Esophagus squamous epithelium (tissue), 5 donors: Measurements from ENCODE around the gene CHN2. TPM values are rescaled to one million over a fixed set of nuclear protein-coding genes. Genes with fewer than 3 reads are reported as not detected.

Experiments used
- DNase-seq: peaks from one replicate; lab custom pipeline; 2025; lab: John Stamatoyannopoulos, UW
- H3K27ac ChIP-seq, 4 donors: fragments of 200-600 bp; sonication (generic); one replicate each; pipeline ENCODE4 v1.5.1; 2016 to 2019; ENCODE audit warnings: mild to moderate bottlenecking in 1 of 4
- H3K27me3 ChIP-seq, 4 donors: fragments of 200-600 bp; sonication (generic); 1 replicate in 3 of 4; 2 replicates in 1 of 4; pipeline versions ENCODE4 v1.5.1 to v1.6.0; 2017 to 2021; ENCODE audit warnings: antibody characterized with exemption in 1 of 4
- H3K36me3 ChIP-seq, 3 donors: fragments of 200-600 bp; sonication (generic); one replicate each; pipeline ENCODE4 v1.5.1; 2016 to 2019
- H3K4me1 ChIP-seq, 3 donors: fragments of 200-600 bp; sonication (generic); one replicate each; pipeline ENCODE4 v1.5.1; 2017 to 2019
- H3K4me3 ChIP-seq, 4 donors: fragments of 200-600 bp; sonication (generic); 1 replicate in 3 of 4; 2 replicates in 1 of 4; pipeline ENCODE4 v1.5.1; 2016 to 2019; ENCODE audit warnings: mild to moderate bottlenecking in 2 of 4, moderate library complexity in 1 of 4
- H3K9me3 ChIP-seq, 3 donors: fragments of 200-600 bp; sonication (generic); one replicate each; pipeline ENCODE4 v1.5.1; 2016 to 2019
- CTCF ChIP-seq, 6 experiments: fragments of 450-650 bp in 4 of 6; fragments of 200-600 bp in 2 of 6; sonication (generic) in 2 of 6; IDR thresholded peaks; one replicate each; pipeline ENCODE4 v1.5.1; 2016 to 2019; ENCODE audit warnings: antibody characterized with exemption in 6 of 6, mild to moderate bottlenecking in 4 of 6, moderate library complexity in 4 of 6
- POLR2A ChIP-seq, 4 donors: fragments of 450-650 bp; IDR thresholded peaks; one replicate each; pipeline ENCODE4 v1.6.1; 2017; ENCODE audit warnings: antibody characterized with exemption in 4 of 4, mild to moderate bottlenecking in 4 of 4, moderate library complexity in 3 of 4
- WGBS, 2 donors: methylation state at CpG; one replicate each; pipeline ENCODE4 v1.1.5; 2018; 5-methylcytosine and 5-hydroxymethylcytosine counted together
- intact Hi-C: fragments of 100-400 bp; cut with DNase I; formaldehyde crosslinking; loops from one replicate; pipeline ENCODE4 v1.15.0; 2022
- total RNA-seq, 4 donors: library from RNA; depleted of rRNA; stranded (reverse); fragments of >200 nt; gene quantifications; one replicate each; pipeline ENCODE4 v1.1.0, GENCODE V29; 2016
- donor health status: DM: yes; HTN: yes; CAD: no.

Gene CHN2
- total RNA-seq, 4 donors from 2014 or later, result 0.08 to 8.6 (median 1.7) TPM

GRCh38 chr7:29354340-29354739 is 159.8 kb downstream of the CHN2 start:
- H3K27ac ChIP-seq, result no peak overlapping the region
- H3K27me3 ChIP-seq, result no peaks in the 10 kb centered on the region
- DNase-seq, result no peak
- H3K4me3 ChIP-seq, result no peak overlapping the region
- WGBS, 2 donors, result 89 to 90% methylated on average over 4 of the region's 4 CpGs
- H3K9me3 ChIP-seq, result no peaks in the 10 kb centered on the region
- intact Hi-C loops, result no loop called here
- H3K4me1 ChIP-seq, result peaks cover 0 to 6% (median 0%) of the 10 kb centered on the region in 3 donors
- H3K36me3 ChIP-seq, result no peaks in the 10 kb centered on the region
- TF ChIP-seq POLR2A (IDR thresholded peaks at IDR 0.05) (no peak), CTCF (IDR thresholded peaks at IDR 0.05) (no peak)

- intact Hi-C loops, result no loop called here
- DNase-seq, result no peak
- Histone ChIP-seq H3K4me3 (no peak overlapping the region), H3K27ac (no peak overlapping the region), H3K27me3 (no peaks in the 10 kb centered on the region), H3K36me3 (no peaks in the 10 kb centered on the region), H3K9me3 (no peaks in the 10 kb centered on the region), H3K4me1 (no peaks in the 10 kb centered on the region)
- 88 to 93% methylated on average over 7 of the region's 7 CpGs for WGBS, 2 donors
- no peak for TF ChIP-seq CTCF (IDR thresholded peaks at IDR 0.05)
- no peak for TF ChIP-seq POLR2A (IDR thresholded peaks at IDR 0.05)
Observed at GRCh38 chr7:29355388-29355787, 160.8 kb downstream of the CHN2 start.

- DNase-seq, result no peak
- WGBS, 2 donors, result 96 to 98% methylated on average over 9 of the region's 9 CpGs
Observed at GRCh38 chr7:29356631-29357030, 162.1 kb downstream of the CHN2 start.

GRCh38 chr7:29359482-29360093 is 165.0 kb downstream of the CHN2 start:
- Histone ChIP-seq H3K36me3 (no peaks in the 10 kb centered on the region), H3K4me1 (no peaks in the 10 kb centered on the region), H3K27ac (no peak overlapping the region), H3K27me3 (no peaks in the 10 kb centered on the region), H3K9me3 (no peaks in the 10 kb centered on the region), H3K4me3 (no peak overlapping the region)
- 74 to 77% methylated on average over 4 of the region's 4 CpGs for WGBS, 2 donors
- TF ChIP-seq POLR2A (IDR thresholded peaks at IDR 0.05) (no peak), CTCF (IDR thresholded peaks at IDR 0.05) (no peak)
- DNase-seq, result no peak
- intact Hi-C loops, result no loop called here

More at GRCh38 chr7:29356631-29357030, 162.1 kb downstream of the CHN2 start:
- Histone ChIP-seq H3K9me3 (no peaks in the 10 kb centered on the region), H3K4me1 (no peaks in the 10 kb centered on the region), H3K27me3 (no peaks in the 10 kb centered on the region), H3K27ac (no peak overlapping the region), H3K36me3 (no peaks in the 10 kb centered on the region), H3K4me3 (no peak overlapping the region)
- intact Hi-C loops, result no loop called here
- TF ChIP-seq POLR2A (IDR thresholded peaks at IDR 0.05) (no peak), CTCF (IDR thresholded peaks at IDR 0.05) (no peak)

DNA sequence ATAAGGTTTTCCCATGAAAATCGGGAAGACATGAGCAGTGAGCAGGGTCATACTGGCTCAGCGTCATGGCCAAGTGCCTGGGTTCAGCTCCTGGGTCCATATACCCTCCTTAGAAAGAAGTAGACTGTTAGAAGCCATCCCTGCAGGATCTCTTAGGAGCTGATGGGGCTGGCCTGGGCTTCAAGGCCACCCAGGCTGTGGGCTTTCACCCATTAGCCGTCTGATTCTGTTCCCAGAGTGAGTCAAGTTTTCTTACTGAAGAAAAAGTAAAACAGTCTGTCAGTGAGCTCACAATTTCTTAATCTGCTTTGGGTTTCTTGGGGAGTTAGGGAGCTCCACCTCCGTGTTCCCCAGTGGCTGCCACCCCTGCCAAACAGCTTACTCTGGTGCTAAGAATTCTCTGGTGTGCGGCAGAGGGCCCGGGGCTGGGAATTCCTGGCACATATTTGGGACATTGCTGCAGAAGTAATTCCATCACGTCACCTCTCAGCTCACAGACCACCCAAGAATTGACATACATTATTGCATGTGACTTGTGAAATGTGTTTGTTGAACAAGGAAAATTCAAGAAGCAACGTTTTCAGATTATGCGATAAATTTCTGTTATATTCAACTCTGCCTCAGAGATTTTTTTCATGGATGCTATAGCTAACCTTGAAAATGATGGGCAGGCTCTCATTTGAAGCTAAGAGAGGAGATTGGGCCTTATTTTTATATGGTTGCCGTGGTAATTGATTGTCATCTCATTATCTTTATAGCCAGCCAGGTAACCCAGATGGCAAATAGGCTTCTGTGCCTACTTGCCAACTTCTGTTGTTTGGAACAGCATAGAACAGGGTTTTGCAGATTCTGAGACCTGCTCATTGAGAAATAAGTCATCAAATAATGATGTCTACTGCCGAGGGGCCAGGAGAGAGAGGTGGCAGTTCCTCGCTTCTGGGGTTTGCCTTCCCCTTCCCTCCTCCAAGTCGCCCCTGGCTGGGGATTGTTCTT is 166.4 kb downstream of the CHN2 start:
- Histone ChIP-seq H3K27ac (no peak overlapping the region), H3K4me1 (no peaks in the 10 kb centered on the region), H3K9me3 (no peaks in the 10 kb centered on the region), H3K36me3 (no peaks in the 10 kb centered on the region), H3K27me3 (no peaks in the 10 kb centered on the region), H3K4me3 (no peak overlapping the region)
- DNase-seq, result no peak
- TF ChIP-seq CTCF (IDR thresholded peaks at IDR 0.05) (no peak), POLR2A (IDR thresholded peaks at IDR 0.05) (no peak)
- intact Hi-C loops, result no loop called here
- WGBS, 2 donors, result 55 to 69% methylated on average over 11 to 13 of the region's 13 CpGs
